Colonic mucosa (tissue), 4 donors: Measurements from ENCODE around the gene SLC8B1. TPM values are rescaled to one million over a fixed set of nuclear protein-coding genes. Genes with fewer than 3 reads are reported as not detected.

Experiments
- DNase-seq: peaks from one replicate; pipeline ENCODE4 v3.0.0-alpha.2; 2020
- H3K27ac ChIP-seq: fragments of 200-600 bp; one replicate; pipeline ENCODE4 v1.8.0; 2021
- H3K27me3 ChIP-seq: fragments of 200-600 bp; one replicate; pipeline ENCODE4 v1.8.0; 2021
- H3K36me3 ChIP-seq: fragments of 200-600 bp; one replicate; pipeline ENCODE4 v1.8.0; 2021
- H3K4me1 ChIP-seq: fragments of 200-600 bp; one replicate; pipeline ENCODE4 v1.8.0; 2021; ENCODE audit warnings: mild to moderate bottlenecking
- H3K4me3 ChIP-seq: fragments of 200-600 bp; one replicate; pipeline ENCODE4 v1.8.0; 2021
- H3K9ac ChIP-seq, 2 donors: one replicate each; pipeline ENCODE4 v1.7.0; 2013; ENCODE audit warnings: control low read depth in 2 of 2, low read depth in 2 of 2, low read length in 2 of 2
- H3K9me3 ChIP-seq: fragments of 200-600 bp; one replicate; pipeline ENCODE4 v1.8.0; 2021
- intact Hi-C: fragments of 100-400 bp; cut with DNase I; formaldehyde crosslinking; loops from one replicate; pipeline ENCODE4 v1.14.1; 2022
- total RNA-seq, 2 donors: library from RNA; stranded (reverse); fragmentation: NEBNext Ultra II Directional in 1 of 2; extraction: Animal tissue kit (Norgen Biotek cat#: 25700) in 1 of 2; gene quantifications; one replicate each; pipeline ENCODE4 v1.2.1, GENCODE V29; 2021
- TF ChIP-seq, protein P1 (sequence below): fragments of 200-600 bp; IDR thresholded peaks from one replicate; pipeline ENCODE4 v1.8.0; 2022; ENCODE audit warnings: antibody characterized with exemption, mild to moderate bottlenecking
- donor health status: healthy.
- donor health status: DM: no; HTN: no; CAD: no.
- donor health status: DM: no; HTN: no; CAD: no.

The SLC8B1 gene
- total RNA-seq, 2 donors from 2014 or later, result 34.3 to 44.1 TPM

DNA sequence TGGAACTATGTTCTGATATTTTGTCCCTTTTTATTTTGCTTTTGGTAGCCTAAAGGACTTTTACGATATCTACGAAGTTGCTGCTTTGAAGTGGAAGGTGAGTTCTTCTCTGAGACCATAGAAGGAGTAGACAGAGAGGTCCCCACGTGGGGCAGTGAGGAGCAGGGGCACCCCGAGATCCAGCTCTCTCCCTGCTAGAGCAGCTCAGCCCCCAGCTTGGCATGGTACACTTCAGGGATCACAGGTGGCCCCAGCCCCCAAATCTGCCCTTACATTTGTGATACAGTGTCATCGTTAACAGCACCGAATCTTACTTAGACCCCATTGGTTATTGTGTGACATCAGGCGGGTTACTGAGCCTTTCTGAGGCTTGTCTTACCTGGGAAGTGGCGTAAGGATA is 56.8 kb downstream of the SLC8B1 start:
- Histone ChIP-seq H3K9me3 (no peaks in the 10 kb centered on the region), H3K9ac (no peak overlapping the region), H3K27me3 (no peaks in the 10 kb centered on the region), H3K27ac (no peak overlapping the region), H3K4me1 (no peaks in the 10 kb centered on the region), H3K36me3 (no peaks in the 10 kb centered on the region), H3K4me3 (no peak overlapping the region)
- no peak for DNase-seq
- intact Hi-C loops, result no loop called here
- TF ChIP-seq, protein P1, sequence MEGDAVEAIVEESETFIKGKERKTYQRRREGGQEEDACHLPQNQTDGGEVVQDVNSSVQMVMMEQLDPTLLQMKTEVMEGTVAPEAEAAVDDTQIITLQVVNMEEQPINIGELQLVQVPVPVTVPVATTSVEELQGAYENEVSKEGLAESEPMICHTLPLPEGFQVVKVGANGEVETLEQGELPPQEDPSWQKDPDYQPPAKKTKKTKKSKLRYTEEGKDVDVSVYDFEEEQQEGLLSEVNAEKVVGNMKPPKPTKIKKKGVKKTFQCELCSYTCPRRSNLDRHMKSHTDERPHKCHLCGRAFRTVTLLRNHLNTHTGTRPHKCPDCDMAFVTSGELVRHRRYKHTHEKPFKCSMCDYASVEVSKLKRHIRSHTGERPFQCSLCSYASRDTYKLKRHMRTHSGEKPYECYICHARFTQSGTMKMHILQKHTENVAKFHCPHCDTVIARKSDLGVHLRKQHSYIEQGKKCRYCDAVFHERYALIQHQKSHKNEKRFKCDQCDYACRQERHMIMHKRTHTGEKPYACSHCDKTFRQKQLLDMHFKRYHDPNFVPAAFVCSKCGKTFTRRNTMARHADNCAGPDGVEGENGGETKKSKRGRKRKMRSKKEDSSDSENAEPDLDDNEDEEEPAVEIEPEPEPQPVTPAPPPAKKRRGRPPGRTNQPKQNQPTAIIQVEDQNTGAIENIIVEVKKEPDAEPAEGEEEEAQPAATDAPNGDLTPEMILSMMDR, result no peak

GRCh38 chr12:113277511-113277910 is 57.4 kb downstream of the SLC8B1 start:
- Histone ChIP-seq H3K4me1 (no peaks in the 10 kb centered on the region), H3K4me3 (no peak overlapping the region), H3K27me3 (no peaks in the 10 kb centered on the region), H3K9ac (no peak overlapping the region), H3K27ac (no peak overlapping the region), H3K9me3 (no peaks in the 10 kb centered on the region), H3K36me3 (no peaks in the 10 kb centered on the region)
- intact Hi-C loops, result no loop called here
- TF ChIP-seq, protein P1, result no peak
- DNase-seq, result no peak

GRCh38 chr12:113276946-113277500 is 57.9 kb downstream of the SLC8B1 start:
- no peak overlapping the region for H3K27ac ChIP-seq
- no peaks in the 10 kb centered on the region for H3K4me1 ChIP-seq
- H3K27me3 ChIP-seq, result no peaks in the 10 kb centered on the region
- TF ChIP-seq, protein P1, result no peak
- H3K36me3 ChIP-seq, result no peaks in the 10 kb centered on the region
- no peak overlapping the region for H3K4me3 ChIP-seq
- DNase-seq, result no peak
- no peak overlapping the region for H3K9ac ChIP-seq
- intact Hi-C loops, result no loop called here
- no peaks in the 10 kb centered on the region for H3K9me3 ChIP-seq

DNA sequence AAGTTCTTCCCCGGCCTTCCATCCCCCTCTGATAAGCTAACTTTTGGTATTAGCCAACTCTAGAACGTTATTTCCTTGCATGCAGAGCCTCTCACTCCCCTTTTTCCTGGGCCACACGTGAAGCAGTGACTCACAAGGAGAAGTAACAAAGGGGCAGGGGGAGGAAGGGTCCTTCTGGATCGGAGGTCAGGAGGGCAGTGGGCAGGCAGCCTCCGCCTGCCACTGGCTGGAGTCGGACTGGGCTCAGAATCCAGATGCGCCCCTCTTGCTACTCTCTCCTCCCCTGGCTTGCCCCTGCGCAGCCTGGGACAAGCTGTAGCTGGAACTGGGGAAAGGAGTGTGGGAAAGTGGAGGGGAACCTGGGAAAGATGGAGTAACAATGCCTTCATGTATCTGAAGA is 58.6 kb downstream of the SLC8B1 start:
- DNase-seq, result no peak
- Histone ChIP-seq H3K9me3 (no peaks in the 10 kb centered on the region), H3K9ac (no peak overlapping the region), H3K4me1 (no peaks in the 10 kb centered on the region), H3K27me3 (no peaks in the 10 kb centered on the region), H3K4me3 (no peak overlapping the region), H3K36me3 (no peaks in the 10 kb centered on the region), H3K27ac (no peak overlapping the region)
- intact Hi-C loops, result no loop called here
- TF ChIP-seq, protein P1, result no peak

DNA sequence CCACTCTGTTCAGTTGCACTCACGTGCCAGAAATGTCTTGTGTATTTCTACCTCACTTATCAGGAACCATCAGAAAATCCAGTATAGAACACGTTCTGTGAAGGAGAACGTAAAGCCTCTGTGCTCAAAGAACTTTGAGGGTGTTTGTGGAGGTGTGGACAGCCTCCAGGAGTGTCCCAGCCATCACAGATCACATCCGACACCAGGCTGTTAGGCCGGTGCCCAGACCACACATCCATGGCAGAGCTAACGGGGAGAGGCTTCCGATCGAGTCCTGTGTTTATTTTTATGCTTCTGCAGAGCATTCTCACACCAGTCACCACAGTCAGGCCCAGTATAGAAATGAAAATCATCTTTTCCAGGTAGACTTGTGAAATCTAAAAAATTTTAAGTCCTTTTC is 60.1 kb downstream of the SLC8B1 start:
- TF ChIP-seq, protein P1, result no peak
- no peak for DNase-seq
- intact Hi-C loops, result loop anchor here (5.0 kb wide), 1 partner anchor 78 kb away; no protein-coding TSS in a partner anchor

More for the DNA sequence above, 60.1 kb downstream of the SLC8B1 start:
- Histone ChIP-seq H3K27me3 (no peaks in the 10 kb centered on the region), H3K4me3 (no peak overlapping the region), H3K9me3 (no peaks in the 10 kb centered on the region), H3K27ac (no peak overlapping the region), H3K36me3 (no peaks in the 10 kb centered on the region), H3K4me1 (no peaks in the 10 kb centered on the region), H3K9ac (no peak overlapping the region)
